NCI-H460 (cell line): ENCODE results near the gene IL32. TPM values are rescaled to one million over a fixed set of nuclear protein-coding genes. Genes with fewer than 3 reads are reported as not detected.

Experiments
- DNase-seq: peaks from one replicate; pipeline ENCODE4 v3.0.0-alpha.2; 2016; ENCODE audit warnings: low read depth; ENCODE audit errors: extremely low read depth
- small RNA-seq, 2 experiments: library from RNA; depleted of rRNA; stranded (forward); fragments of <200 nt; gene quantifications; one replicate each; pipeline ENCODE3, GENCODE V24; 2014
- total RNA-seq: library from RNA; depleted of rRNA; stranded (reverse); fragments of >200 nt; shearing (Covaris generic); gene quantifications from 2 replicates; pipeline ENCODE4 v1.2.3, GENCODE V29; 2014; rRNA removed

Gene IL32
- total RNA-seq, 1 experiment from 2014 or later, result 0.47 TPM

DNA sequence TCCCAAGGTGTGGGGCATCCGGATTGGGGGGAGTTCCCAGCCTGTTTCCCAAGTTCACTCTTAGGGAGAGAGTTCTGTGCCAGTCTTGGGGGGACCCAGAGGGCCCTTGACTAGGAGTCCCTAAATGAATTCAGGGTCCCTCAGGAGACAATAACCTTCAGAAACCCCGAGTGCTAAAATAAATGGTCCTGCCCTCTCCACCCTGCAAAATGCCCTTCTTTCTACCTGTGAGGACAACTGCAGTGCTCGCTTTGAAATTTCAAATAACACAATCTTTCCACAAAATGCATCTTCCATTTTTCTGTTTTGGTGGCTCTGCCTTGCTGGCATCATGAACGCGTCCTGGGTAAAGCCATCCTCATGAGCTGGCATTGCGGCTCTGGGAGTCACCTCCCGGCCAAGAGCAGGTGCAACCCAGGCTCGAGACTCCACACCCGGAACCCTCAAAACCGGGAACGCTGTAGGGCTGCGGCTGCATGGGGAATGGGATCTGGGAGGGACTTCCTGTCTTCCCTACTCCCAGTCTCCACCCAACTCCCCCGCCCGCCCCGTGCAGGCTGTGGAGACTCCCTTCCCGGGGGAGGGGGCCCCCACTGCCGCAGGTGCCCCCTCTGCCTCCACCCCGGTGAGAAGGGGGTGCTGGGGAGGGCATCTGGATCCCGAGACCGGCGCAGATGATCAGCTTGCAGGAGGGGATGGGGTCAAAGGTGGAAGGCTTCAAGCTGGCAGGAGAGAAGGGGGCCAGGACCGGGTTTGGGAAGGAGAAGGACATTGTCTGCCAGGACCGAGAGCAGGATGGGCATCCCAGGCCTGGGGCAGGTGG lies 46.8 kb downstream of the IL32 start, which contains the start of gene ZNF205:
TSS of gene ZNF205 (plus strand) at position 529 of the 823 bp plus-strand sequence. CDS start 845 bp downstream, outside the sequence.
- peak; percentile 74 for DNase-seq

DNA sequence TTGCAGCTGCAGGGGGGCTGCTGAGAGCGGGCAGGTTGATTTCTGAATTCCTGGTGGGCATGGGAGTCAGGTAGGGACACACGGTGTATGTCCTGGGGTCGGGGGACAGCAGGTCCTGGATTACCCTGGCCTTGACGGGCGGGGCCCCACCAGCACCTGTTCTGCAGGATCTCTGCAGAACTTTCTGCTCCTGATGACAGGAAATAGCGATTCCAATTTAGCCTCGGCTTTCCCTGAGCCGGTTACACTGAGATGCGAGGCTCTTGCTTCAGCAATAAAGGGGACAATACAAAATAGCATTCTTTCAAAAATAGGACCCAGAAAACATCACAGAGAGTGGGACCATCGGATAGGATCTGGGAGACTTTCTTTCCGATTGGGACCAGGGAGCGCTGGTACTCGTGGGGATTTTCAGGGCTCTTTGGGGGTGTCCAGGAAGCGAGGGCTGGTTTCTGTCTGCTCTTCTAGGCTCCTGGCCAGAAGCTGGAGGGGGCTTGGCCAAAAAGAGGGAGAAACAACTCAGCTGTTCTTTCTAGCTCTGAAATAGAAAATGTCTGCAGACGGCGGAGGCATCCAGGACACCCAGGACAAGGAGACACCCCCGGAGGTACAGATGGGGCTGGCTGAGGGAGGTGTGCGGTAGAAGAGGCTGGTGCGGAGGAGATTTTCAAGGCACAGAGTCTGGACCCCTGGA lies 47.6 kb downstream of the IL32 start:
- no peak for DNase-seq

DNA sequence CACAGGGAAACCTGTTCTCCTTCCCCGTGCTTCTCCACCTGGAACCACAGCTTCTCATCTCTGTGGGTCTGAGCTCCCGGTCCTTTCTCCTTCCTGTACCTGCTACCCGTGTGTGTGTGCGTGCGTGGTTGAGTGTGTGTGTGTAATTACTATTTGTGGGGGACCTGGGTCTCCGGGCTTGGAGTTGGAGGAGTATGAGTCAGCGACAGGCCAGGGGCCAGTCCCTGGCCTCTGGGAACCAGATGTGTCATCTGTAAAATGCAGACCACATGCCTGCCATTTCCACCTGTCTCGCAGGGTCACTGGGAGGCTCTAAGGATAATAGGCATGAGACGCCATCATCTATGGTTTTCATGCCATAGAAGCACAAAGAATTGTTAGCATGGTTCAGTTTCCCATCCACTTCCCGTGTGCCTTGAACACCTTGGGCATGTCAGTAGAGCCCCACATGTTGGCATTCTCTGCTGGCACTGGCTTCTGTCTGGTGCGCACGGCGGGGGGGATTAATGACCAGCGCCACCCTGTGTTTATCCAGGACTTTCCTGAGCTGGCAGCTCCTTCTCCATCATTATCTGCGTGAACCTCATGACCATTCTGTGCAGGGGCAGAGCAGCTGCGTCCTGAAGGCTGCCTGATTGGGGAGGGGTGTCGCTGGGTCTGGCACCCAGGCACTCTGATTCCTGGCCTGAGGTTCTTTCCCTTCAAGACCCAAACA lies 48.5 kb downstream of the IL32 start:
- DNase-seq, result no peak

DNA sequence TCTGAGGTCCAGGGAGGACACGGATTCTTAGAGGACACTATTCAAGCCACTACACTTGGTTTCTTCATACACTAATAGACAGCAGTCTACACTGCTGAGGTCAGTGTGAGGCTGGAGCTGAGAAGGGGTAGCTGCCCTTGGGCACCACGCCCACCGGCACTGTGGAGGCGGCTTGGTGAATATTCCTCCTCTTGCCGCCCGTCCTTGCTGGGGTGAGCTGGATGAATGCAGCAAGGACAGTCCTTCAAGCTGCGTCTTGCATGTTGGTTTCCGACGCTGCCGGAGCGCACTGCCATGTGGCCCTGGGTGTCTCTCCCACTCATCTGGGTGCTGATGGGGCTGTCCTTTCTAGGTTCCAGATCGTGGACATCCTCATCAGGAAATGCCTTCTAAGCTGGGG lies 49.6 kb downstream of the IL32 start:
- no peak for DNase-seq

DNA sequence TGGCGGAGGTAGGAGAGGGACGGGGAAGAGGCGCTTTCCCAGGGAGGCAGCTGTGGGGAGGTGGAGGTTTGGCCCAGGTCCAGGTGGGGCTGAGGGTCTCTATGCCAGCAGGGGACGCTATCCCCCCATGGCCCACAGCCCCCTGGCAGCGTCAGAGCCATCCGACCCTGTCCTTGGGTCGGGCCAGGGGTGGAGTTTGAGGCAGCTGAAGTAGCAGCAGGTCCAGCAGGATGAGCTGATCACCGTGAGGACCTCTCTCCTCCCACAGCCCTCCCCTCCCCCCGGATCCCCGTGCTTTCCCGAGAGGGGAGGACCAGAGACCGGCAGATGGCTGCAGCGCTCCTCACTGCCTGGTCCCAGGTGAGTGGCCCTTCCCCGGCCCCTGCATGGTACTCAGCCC lies 50.1 kb downstream of the IL32 start:
- DNase-seq, result no peak

DNA sequence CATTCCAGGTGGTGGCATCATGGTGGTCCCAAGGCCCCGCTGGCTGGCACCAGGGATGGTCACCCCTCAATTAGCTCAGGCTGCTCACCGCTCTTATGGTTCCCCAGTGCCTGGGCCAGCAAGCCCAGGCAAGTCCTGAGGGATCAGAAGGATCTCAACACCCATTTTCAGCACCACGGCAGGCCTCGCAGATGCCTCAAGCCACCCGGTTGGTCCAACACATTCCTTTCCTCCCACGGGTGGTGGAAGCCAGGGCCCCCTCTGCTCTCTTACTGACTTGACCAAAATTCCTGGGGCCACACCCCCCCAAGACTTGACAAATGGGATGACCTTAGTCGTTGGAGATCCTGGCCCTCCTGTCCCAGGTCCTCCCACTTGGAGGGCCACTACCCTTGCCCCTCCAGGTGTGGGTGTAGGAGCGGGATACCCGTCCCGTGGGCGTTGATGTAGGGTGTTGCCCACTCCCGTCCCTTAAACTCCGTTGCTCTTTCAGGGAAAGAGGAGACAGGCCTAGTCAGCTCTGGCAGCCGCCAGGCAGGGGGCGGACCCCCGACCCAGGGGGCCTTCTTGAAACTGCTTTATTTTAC lies 52.9 kb downstream of the IL32 start:
- no peak for DNase-seq

DNA sequence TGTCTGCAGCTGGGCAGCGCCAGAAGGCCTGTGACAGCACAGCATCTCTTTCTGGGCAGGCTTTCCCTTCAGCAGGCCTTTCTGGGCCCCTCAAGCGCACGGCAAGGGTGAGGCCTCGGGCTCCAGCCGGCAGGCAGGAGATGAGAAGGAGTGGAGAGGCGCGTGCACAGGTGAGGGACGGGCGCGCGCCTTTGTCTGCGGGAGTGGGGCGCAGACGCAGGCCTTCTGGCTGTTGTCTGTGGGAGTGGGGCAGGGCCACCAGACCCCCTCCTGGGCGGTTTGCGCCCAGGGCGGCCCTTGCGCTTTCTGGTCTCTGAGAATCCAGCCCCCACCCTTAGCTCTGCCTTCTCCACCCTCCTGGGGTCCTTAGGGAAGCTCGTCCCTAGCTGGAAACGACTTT lies 53.4 kb downstream of the IL32 start:
- no peak for DNase-seq

Small RNA genes within 50 kb of the gene (small RNA-seq; reads per million reads assigned to genes)
- gene RNU1-22P, result 0.17 to 1.4 reads per million in 2 experiments

Other genes starting within 250 kb of the IL32 start
- gene PRSS21, start 248.4 kb upstream of the IL32 start, total RNA-seq, result not detected in 2 replicates
- gene ZG16B, start 235.3 kb upstream of the IL32 start, total RNA-seq, result 13.8 and 18.7 TPM in 2 replicates
- not detected in 2 replicates for gene PRSS22, start 207.5 kb upstream of the IL32 start, total RNA-seq
- gene FLYWCH2, start 182.4 kb upstream of the IL32 start, total RNA-seq, result 80.1 and 88.9 TPM in 2 replicates
- 26.6 and 29.4 TPM in 2 replicates for gene FLYWCH1, start 153.7 kb upstream of the IL32 start, total RNA-seq
- gene KREMEN2, start 101.4 kb upstream of the IL32 start, total RNA-seq, result 1.5 and 2.7 TPM in 2 replicates
- 19.0 and 24.4 TPM in 2 replicates for gene PAQR4, start 96.3 kb upstream of the IL32 start, total RNA-seq
- 14.8 and 18.9 TPM in 2 replicates for gene PKMYT1, start 85.2 kb upstream of the IL32 start, total RNA-seq
- gene CLDN9, start 52.7 kb upstream of the IL32 start, total RNA-seq, result 0.05 and 0.14 TPM in 2 replicates
- gene CLDN6, start 47.5 kb upstream of the IL32 start, total RNA-seq, result not detected in 2 replicates
- gene TNFRSF12A, start 45.3 kb upstream of the IL32 start, total RNA-seq, result 249 and 347 TPM in 2 replicates
- gene HCFC1R1, start 41.7 kb upstream of the IL32 start, total RNA-seq, result 29.3 and 33.4 TPM in 2 replicates
- gene THOC6, start 41.6 kb upstream of the IL32 start, total RNA-seq, result 30.3 and 35.2 TPM in 2 replicates
- not detected in 2 replicates for gene BICDL2, start 28.7 kb upstream of the IL32 start, total RNA-seq
- gene MMP25, start 19.1 kb upstream of the IL32 start, total RNA-seq, result 0.14 and 0.25 TPM in 2 replicates
- 0.05 and 0.38 TPM in 2 replicates for gene ZSCAN10, start 33.7 kb downstream of the IL32 start, total RNA-seq
- gene ZNF205, start 46.9 kb downstream of the IL32 start, total RNA-seq, result 12.0 and 13.5 TPM in 2 replicates
- gene ZNF213, start 69.4 kb downstream of the IL32 start, total RNA-seq, result 4.5 and 5.0 TPM in 2 replicates
- gene OR1F1, start 122.6 kb downstream of the IL32 start, total RNA-seq, result 0.58 and 0.67 TPM in 2 replicates
- gene ZNF200, start 169.5 kb downstream of the IL32 start, total RNA-seq, result 11.9 and 14.5 TPM in 2 replicates
- 0.17 TPM in 1 of 2 replicates, not detected in the other for gene MEFV, start 191.0 kb downstream of the IL32 start, total RNA-seq
- gene ZNF263, start 217.9 kb downstream of the IL32 start, total RNA-seq, result 59.5 and 60.9 TPM in 2 replicates
- 9.4 and 9.7 TPM in 2 replicates for gene TIGD7, start 239.8 kb downstream of the IL32 start, total RNA-seq
- 18.1 and 24.9 TPM in 2 replicates for gene ZNF75A, start 239.9 kb downstream of the IL32 start, total RNA-seq